NCI-H2081 treated with DMSO at 0.1 percent for 48 hours (cell line): ENCODE data around the gene LTB4R2.
A peak's percentile ranks its signal among the peaks of the same experiment; 100 is the strongest.

ENCODE experiments used
- DNase-seq: peaks from one replicate; lab custom pipeline; 2025; lab: John Stamatoyannopoulos, UW

Gene LTB4R2

DNA sequence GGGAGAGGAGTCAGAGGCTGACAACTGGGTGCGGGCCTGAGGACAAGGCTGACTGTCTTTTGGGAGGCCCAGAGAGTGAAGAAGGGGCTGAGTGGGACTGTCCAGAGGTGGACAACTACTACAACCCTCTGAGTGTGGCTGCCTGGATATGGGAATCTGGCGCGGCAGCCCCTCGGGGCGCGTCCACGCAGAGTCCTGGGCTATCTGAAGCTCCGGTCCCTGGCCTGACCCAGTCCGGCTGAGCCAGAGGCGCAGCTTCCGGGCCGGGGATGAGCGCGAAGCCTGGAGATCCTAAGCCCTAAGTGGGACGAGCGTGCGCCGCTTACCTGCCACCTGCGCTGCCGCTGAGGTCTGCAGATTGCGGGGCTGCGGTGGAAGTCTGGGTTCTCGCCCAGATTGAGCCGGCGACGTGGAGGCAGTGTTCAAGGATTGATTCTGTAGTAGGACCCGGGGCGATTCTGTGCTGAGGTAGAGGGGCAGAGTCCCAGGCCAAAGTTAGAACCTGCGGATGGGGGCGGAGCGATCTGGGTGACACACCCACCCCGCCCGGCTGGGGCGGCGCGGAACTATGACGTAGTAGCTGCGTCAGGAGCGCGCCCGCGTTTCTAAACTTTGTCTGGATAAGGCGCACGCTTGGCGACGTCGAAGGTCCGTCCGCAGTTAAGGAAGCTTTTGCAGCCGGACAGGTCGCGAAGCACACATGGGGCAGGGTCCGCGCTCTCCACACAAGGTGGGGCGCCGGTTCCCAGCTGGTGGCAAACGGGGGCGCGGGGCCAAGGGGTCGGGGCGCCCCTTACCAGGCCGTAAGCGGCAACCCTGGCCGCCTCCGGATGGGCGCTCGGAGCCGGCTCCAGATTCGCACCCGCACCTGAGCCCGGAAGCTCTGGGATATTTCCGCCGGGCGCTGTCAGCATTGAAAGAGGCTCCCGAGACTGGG is 10.4 kb upstream of the LTB4R2 start, which contains the start of the genes DHRS1 and NOP9:
Gene DHRS1, minus strand, starts transcription at position 526 of the 937 bp plus-strand sequence. CDS start 674 bp downstream, outside the sequence.
Gene NOP9, plus strand, starts transcription at position 596 of the 937 bp plus-strand sequence. Its CDS starts 105 bp downstream, at position 701.
- DNase-seq: peak; percentile 28

DNA sequence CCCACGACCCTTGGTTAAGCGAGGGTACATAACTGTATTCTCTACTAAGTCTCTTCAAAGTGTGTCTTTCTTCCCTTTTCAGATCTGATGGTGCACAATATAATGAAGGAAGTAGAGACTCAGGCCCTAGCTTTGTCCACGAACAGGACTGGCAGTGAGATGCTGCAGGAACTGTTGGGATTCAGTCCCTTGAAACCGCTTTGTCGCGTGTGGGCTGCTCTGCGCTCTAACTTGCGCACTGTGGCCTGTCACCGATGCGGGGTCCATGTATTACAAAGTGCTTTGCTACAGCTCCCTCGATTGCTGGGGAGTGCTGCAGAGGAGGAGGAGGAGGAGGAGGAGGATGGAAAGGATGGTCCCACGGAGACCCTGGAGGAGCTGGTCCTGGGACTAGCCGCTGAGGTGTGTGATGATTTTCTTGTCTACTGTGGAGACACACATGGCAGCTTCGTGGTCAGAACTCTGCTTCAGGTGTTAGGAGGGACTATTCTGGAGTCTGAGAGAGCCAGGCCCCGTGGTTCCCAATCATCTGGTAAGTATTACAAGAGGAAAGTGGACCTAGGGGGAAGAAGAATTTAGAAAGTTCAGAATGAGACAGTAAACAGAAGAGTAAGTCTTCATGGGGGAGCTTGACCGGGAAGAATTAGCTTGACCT is 9.5 kb upstream of the LTB4R2 start:
- no peak for DNase-seq

DNA sequence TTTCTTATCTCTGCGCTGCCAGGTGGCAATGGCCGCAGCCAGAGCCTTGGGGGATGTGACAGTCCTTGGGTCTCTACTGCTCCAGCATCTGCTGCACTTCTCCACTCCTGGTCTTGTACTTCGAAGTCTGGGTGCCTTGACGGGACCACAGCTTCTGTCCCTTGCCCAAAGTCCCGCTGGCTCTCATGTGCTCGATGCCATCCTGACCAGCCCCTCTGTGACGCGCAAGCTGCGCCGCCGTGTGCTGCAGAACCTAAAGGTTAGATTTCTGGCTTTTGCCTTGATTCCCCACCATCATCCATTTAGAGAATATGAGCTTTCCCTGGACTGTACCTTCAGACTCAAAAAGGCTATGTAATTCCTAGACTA is 5.9 kb upstream of the LTB4R2 start:
- DNase-seq: no peak

DNA sequence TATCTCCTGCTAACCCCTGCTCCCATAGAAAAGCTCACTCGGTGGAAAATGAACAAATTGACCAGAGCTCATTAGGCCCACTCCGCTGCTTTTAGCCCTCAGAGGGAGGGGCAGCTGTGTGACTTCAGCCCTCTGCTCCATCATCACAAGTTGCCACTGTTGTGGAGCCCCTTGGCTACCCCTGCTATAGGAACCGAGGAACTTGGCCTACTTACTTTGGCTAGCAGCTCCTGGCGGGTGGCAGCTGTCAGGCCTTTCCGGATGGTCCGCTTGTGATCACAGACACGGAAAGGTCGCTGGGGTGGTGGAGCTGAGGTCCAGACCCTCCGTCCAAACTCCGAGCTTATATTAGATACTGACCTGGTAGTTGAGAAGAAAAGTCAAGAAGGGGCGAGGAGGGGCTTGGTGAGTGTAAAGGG is 2.8 kb upstream of the LTB4R2 start:
- no peak for DNase-seq

DNA sequence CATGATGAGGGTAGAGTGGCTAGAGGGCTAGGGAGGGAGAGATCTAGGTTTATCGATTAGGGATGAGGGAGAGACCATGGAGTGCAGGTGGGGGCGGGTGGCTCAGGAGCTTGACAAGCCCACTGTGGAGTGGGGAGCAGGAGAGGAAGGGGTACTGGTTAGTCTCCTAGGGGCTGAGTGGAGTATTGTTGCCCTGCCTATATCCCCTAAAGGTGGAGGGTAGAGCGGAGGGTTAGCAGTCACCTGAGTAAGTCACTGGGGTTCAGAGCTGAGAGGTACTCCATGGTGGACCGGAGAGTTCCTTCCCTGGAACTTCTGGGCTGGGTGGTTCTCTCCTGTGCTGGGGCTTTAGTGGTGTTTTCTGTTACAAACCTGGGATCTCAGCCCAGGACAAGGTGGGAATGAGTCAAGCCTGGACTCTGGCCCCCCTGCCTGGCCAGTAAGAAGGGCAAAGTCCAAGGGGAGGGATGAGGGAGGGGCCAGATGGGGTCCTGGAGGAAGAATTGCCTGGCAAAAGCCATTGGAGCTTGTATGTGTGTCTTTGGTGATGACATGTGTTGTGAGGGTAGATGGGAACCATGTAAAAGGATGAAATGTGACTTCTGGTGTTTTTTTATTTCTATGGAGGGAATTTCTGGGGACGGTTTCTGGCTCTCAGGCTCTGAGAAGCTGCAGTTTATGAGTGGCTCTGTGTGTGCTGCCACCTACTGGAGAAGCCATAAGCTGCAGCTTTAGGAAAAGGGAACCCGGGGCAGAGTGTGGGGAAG is 2.2 kb upstream of the LTB4R2 start, which contains the start of gene CIDEB:
Gene CIDEB, minus strand, starts transcription at position 403 of the 767 bp plus-strand sequence. Its CDS starts 119 bp downstream, at position 284.
- DNase-seq: no peak

DNA sequence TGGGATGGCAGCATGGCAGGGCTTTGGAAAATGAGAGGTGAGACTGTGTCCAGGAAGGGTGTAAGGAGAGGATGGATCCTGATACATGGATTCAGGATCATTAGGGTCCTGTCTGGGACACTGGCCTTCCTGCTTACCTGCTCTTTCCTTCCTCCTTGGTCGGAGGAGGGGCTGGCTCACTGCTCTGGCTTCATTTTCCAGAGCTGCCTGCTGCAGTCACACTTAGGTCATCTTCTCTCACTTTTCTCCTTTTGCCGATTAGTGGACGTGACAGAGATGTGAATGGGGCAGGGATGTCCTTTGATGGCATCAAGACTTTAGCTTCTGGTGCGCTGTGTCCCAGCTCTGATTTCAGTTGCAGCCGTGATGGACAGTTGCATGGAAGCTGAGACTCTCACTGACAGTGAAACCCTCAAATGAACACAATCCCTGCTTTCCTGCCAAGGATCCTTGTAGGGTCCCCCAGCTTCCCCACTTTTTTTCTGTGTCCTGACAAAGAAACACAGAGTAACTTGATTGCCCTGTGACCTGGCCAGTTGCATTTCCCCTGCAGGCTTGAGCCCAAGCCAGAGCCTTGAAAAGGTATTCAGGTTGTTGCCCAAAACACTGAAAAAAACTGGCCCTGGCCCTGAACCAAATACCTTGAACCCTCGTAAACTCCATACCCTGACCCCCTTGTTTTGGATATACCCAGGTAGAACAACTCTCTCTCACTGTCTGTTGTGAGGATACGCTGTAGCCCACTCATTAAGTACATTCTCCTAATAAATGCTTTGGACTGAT is 1.4 kb upstream of the LTB4R2 start:
- DNase-seq: no peak

DNA sequence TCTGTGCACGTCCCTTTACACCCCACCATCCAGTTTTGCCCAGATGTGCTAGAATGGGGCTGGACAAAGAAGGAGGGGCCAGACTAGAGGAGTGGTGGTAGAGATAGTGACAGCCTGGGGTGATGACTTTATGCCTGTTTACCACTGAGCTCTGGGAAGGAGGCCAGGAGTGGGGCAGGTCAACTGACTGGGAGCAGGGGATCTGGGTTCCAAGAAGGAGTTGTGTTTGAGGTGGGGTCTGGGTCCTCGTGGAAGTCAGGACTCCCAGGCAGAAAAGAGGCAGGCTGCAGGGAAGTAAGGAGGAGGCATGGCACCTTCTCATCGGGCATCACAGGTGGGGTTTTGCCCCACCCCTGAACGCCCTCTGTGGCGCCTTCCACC is 315 bp downstream of the LTB4R2 start:
- no peak for DNase-seq

DNA sequence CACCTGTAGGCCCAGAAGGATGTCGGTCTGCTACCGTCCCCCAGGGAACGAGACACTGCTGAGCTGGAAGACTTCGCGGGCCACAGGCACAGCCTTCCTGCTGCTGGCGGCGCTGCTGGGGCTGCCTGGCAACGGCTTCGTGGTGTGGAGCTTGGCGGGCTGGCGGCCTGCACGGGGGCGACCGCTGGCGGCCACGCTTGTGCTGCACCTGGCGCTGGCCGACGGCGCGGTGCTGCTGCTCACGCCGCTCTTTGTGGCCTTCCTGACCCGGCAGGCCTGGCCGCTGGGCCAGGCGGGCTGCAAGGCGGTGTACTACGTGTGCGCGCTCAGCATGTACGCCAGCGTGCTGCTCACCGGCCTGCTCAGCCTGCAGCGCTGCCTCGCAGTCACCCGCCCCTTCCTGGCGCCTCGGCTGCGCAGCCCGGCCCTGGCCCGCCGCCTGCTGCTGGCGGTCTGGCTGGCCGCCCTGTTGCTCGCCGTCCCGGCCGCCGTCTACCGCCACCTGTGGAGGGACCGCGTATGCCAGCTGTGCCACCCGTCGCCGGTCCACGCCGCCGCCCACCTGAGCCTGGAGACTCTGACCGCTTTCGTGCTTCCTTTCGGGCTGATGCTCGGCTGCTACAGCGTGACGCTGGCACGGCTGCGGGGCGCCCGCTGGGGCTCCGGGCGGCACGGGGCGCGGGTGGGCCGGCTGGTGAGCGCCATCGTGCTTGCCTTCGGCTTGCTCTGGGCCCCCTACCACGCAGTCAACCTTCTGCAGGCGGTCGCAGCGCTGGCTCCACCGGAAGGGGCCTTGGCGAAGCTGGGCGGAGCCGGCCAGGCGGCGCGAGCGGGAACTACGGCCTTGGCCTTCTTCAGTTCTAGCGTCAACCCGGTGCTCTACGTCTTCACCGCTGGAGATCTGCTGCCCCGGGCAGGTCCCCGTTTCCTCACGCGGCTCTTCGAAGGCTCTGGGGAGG is 985 bp downstream of the LTB4R2 start, which contains the start of gene LTB4R:
Gene LTB4R, plus strand, starts transcription at position 857 of the 959 bp plus-strand sequence. CDS start 4,150 bp downstream, outside the sequence.
- DNase-seq: no peak

DNA sequence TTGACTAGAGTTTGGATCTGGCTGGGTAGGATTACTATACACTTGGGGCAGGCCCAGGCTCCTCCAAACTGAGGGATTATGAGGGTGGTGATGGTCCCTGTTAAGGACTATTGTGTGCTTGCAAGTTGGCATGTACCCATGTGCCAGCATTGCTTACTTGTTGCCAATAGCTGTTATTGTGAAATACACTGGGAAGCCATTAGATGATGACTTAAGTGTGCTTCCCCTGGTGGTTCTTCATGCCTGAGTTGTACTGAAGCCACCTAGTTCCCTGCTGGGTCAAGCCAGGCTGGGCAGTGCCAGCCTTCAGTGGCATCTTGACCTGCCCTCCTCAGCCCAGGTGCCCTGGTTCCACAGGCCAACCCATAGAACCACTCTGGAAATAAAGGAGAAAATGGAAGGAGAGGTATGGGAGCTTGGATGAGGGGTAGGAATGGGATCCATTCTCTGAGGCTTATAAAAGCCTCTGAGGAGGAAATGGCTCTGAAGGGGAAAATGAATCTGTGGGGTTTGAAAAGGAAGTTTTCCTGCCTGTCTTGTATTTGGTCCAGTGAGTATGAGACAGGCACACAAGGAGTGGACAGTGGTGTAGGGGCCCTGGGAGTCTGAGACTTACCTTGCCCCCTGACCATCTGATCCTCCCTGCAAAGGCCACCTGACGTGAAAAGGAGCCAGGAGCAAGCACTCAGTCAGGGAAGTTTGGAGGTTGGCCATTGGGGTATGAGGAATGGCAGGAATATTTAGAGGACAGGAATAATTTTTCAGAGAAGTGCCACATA is 2.1 kb downstream of the LTB4R2 start:
- DNase-seq: no peak

DNA sequence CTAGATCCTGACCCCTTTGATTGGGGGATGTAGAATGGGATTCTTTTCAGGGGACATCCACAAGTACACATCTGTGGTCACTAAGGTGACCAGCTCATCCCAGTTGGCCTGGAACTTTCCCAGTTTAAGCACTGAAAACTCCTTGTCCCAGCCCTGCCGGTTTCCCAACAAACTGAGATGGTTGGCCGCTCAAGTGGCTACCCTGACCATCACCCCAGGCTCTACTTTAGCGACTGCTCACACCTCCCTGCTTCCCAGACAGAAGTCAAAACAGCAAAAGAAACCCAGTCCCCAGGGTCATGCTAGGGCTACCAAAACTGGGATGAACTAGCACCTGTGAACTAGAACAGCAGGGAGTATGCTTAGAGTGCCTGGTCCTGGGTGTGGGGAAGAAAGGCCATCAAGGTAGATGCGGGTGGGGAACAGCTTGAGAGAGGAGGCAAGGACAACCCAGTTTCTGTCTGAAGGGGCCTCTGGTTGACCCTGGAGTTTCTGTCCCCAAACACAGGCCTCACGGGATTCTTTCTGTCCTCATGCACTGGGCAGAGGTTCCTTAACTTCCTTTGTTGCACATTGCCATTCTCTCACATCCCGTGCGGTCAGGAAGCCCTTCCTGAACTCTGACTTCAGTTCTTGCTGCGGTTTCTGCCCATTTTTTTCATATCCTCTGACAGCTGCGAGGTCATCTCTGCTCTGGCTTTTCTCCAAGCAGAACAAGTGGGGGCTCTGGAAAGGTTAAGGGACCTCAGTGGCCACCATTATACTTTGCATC is 3.0 kb downstream of the LTB4R2 start:
- no peak for DNase-seq

DNA sequence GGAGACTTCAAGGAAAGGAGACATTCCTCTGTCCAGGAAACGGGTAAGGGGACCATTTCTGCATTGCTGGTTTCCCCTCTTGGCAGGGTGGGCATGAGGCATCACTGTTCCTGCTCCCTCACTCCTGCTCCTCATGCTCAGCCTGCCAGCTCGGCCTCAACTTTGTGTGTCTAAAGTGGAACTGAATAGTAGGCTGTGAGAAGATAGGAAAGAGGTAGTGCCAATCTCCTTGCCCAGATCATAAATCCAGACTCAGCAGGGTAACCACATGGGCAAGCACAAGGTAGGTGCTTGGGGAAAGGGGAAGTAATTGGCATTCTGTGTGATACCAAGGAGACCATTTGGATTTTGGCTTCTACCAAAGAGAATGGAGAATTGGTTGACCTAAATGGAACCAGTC is 4.0 kb downstream of the LTB4R2 start:
- no peak for DNase-seq

DNA sequence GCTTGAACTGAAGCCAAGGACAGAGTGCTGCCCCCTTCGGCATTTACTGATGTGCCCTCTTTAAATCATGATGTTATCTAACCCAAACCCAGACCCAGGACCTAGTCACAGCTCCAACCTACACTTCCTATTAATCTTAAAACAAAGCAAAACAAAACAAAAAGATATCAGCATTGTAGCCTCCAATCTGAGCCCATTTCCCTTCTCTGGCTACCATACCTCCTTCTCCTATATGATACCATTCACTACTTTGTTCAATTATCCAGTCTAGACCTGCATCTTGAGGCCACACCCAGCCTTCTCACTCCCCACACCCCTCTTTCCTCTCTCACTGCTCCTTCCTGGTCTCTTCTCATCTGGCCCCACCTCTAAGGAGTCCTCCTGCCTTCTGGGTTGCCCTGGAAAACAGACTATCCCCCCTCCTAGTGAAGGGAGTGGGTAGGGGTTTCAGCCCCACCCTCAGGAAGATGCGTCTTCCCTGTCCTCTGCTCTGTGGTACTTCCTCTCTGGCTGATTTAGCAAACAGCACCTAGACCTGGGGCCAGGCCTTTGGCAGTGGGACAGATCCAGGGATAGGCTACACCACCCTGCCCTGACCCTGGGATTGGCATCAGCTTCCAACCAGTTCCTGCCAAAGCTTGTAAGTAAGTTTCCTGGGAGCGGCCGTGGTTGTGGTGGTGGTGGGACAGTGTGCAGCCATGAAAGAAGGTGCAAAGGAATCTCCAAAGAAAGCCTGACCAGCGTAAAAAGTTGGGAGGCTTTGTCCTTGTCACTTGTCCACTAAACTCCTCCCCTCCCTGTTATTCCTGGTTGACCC is 4.6 kb downstream of the LTB4R2 start:
- no peak for DNase-seq

DNA sequence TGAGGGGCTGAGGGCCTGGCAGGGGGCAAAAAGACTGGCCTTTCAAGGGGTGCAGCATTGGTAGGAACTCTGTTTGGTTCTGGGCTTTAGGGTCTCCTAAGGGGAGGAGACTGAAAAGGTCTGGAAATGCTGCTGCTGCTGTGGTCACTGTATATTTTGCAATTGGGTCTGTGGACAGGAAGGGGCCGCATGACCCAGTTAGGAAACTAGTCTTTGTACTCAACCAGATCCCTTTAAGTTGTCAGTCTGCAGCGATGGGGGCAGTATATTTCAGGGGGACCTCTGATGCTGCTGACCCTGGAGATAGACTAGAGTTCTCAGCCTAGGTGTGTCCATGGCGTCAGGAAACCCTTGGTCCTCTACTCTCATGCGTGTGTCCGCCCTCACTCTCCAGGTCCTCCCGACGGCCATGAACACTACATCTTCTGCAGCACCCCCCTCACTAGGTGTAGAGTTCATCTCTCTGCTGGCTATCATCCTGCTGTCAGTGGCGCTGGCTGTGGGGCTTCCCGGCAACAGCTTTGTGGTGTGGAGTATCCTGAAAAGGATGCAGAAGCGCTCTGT is 5.4 kb downstream of the LTB4R2 start:
- no peak for DNase-seq

DNA sequence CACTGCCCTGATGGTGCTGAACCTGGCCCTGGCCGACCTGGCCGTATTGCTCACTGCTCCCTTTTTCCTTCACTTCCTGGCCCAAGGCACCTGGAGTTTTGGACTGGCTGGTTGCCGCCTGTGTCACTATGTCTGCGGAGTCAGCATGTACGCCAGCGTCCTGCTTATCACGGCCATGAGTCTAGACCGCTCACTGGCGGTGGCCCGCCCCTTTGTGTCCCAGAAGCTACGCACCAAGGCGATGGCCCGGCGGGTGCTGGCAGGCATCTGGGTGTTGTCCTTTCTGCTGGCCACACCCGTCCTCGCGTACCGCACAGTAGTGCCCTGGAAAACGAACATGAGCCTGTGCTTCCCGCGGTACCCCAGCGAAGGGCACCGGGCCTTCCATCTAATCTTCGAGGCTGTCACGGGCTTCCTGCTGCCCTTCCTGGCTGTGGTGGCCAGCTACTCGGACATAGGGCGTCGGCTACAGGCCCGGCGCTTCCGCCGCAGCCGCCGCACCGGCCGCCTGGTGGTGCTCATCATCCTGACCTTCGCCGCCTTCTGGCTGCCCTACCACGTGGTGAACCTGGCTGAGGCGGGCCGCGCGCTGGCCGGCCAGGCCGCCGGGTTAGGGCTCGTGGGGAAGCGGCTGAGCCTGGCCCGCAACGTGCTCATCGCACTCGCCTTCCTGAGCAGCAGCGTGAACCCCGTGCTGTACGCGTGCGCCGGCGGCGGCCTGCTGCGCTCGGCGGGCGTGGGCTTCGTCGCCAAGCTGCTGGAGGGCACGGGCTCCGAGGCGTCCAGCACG is 6.1 kb downstream of the LTB4R2 start:
- DNase-seq: no peak

DNA sequence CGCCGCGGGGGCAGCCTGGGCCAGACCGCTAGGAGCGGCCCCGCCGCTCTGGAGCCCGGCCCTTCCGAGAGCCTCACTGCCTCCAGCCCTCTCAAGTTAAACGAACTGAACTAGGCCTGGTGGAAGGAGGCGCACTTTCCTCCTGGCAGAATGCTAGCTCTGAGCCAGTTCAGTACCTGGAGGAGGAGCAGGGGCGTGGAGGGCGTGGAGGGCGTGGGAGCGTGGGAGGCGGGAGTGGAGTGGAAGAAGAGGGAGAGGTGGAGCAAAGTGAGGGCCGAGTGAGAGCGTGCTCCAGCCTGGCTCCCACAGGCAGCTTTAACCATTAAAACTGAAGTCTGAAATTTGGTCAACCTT is 6.6 kb downstream of the LTB4R2 start:
- DNase-seq: no peak

DNA sequence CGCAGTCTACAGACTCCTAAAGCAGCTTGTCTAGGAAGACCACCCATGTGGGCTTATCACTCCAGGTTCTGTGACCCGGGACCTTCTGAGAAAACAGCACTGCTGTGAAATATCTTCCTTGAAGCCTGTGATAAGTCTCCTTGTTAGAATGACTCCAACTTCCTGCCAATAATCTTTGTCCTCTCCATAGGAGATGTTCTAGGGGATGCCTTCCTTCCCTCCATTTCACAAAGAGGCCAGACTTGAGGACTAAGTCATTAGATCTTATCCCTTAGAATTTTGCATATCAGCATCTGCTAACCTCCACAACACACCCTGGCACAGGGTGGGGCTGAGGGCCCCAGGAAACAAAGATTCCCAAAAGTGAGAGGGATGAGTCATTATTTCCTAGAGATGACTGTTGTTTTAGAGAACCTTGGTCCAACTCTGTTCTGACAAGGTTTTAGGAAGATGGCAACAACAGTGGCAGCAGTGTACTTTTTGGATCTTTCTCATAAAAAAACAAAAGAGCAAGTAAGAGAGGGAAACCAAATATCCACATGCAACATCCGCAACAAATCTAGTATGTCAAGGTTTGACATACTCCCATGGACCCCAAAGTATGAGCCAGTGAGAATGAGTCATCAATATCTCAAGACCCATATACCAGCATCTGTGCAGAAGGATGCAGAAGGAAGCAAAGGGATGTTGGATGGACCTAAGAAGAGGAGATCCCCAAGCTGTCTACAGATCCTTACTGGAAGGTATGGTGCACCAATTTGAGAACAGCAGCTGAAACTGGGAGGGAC is 7.4 kb downstream of the LTB4R2 start:
- no peak for DNase-seq
